HEK293 (cell line): ENCODE results near the gene OTUB1.

Source experiments
- CTCF ChIP-seq: fragments of 450-650 bp; formaldehyde crosslinking; IDR thresholded peaks from 2 replicates; pipeline ENCODE4 v1.5.1; 2016; ENCODE audit warnings: missing biosample characterization, missing genetic modification characterization
- ZNF391 ChIP-seq: fragments of 450-650 bp; formaldehyde crosslinking; IDR thresholded peaks from 2 replicates; pipeline ENCODE4 v1.5.1; 2016; ENCODE audit warnings: low read depth, missing biosample characterization, missing genetic modification characterization, borderline replicate concordance

DNA sequence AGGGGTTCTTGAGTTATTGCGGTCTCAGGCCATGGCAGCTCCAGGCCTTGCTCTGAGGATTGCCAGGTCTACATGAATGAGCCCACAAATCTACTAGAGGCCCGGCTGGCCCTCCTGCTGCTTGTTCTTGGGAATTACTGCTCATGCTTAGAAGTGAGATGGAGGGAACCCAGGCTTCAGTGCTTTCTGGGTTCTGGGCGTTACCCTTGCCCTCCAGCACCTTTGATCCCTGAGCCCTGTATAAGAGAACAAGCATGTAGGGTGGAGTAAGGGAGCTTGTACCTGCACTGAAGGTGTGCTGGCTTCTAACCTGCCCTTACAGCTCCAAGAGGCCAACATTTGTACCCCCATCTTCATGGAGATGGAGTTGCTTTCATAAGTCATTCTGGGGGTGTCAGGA, 43.4 kb upstream of the OTUB1 start:
- TF ChIP-seq CTCF (tag by site-specific recombination) (no peak), ZNF391 (tag by site-specific recombination) (no peak)
